Renal cortex interstitium (tissue), 15 donors: ENCODE measurements around the gene LEP. TPM values are rescaled to one million over a fixed set of nuclear protein-coding genes. Genes with fewer than 3 reads are reported as not detected.

Source experiments
- DNase-seq, 11 donors: peaks; one replicate each; pipeline ENCODE4 v3.0.0-alpha.2; 2013; ENCODE audit warnings: low read depth in 9 of 11, low spot score in 4 of 11; ENCODE audit errors: extremely low read depth in 1 of 11
- long read RNA-seq, 16 experiments: transcript quantifications; one replicate each; lab custom pipeline, GENCODE V29; 2026
- polyA plus RNA-seq, 3 donors: library from polyadenylated mRNA; unstranded; fragments of 120-200 nt; gene quantifications; one replicate each; pipeline ENCODE4 v1.2.1, GENCODE V29; 2013; ENCODE audit not compliant: insufficient read length in 3 of 3

Gene LEP
- under 1 TPM; 0.16 to 0.76 (median 0.20) TPM for polyA plus RNA-seq
- long read RNA-seq, donor 1 = 0 reads
- long read RNA-seq, donor 2 = 0 reads
- long read RNA-seq, donor 3 = 0 reads
- long read RNA-seq, donor 4 = 0 reads
- long read RNA-seq, donor 5 = 0 reads
- long read RNA-seq, donor 6 = 0 reads
- long read RNA-seq, donor 7 = 0 reads
- long read RNA-seq, donor 8 = 0 reads
- long read RNA-seq, donor 9 = 0 reads
- long read RNA-seq, donor 10 = 0 reads
- long read RNA-seq, donor 11 = 0 reads
- long read RNA-seq, donor 12 = 0 reads
- long read RNA-seq, donor 13 = 0 reads
- long read RNA-seq, donor 14 = 0 reads
- long read RNA-seq, donor 15 = 0 reads
- long read RNA-seq, donor 16 = 0 reads

GRCh38 chr7:128240696-128241386, at the start of gene LEP:
Gene LEP, plus strand, starts transcription at chr7:128241278. Its CDS starts 10,741 bp downstream, at chr7:128252019.
- DNase-seq = no peak

- DNase-seq = no peak
These were observed 48.5 kb upstream of the LEP start for GRCh38 chr7:128192497-128193142.

- no peak for DNase-seq
These were observed 46.4 kb upstream of the LEP start for GRCh38 chr7:128194533-128195282.

GRCh38 chr7:128197589-128197988, 43.5 kb upstream of the LEP start:
- no peak for DNase-seq

- no peak for DNase-seq
These were observed 43.0 kb upstream of the LEP start for GRCh38 chr7:128197989-128198580.

GRCh38 chr7:128200376-128200775, 40.7 kb upstream of the LEP start:
- no peak for DNase-seq

GRCh38 chr7:128201067-128201689, 39.9 kb upstream of the LEP start:
- peak in 2 of 11 donors; percentile 13 to 25 for DNase-seq

GRCh38 chr7:128201690-128202085, 39.4 kb upstream of the LEP start:
- DNase-seq = no peak

- no peak for DNase-seq
These were observed 38.7 kb upstream of the LEP start for GRCh38 chr7:128202287-128202957.

- DNase-seq = no peak
These were observed 38.0 kb upstream of the LEP start for GRCh38 chr7:128203047-128203491.

GRCh38 chr7:128203710-128204214, 37.3 kb upstream of the LEP start:
- DNase-seq = no peak

GRCh38 chr7:128204455-128204854, 36.6 kb upstream of the LEP start:
- no peak for DNase-seq

- DNase-seq = no peak
These were observed 36.0 kb upstream of the LEP start for GRCh38 chr7:128205068-128205467.

GRCh38 chr7:128206017-128206746, 34.9 kb upstream of the LEP start:
- DNase-seq = no peak

GRCh38 chr7:128206747-128207500, 34.2 kb upstream of the LEP start:
- no peak for DNase-seq

GRCh38 chr7:128207609-128208008, 33.5 kb upstream of the LEP start:
- DNase-seq = no peak
